Activated CD4-positive, alpha-beta T cell treated with anti-CD3 and anti-CD28 coated beads, Interleukin-2, amount 10 ng/mL, durations not matched to agents 24 days and 14 days (primary cell): ENCODE data around the gene PRKAG2. TPM values are rescaled to one million over a fixed set of nuclear protein-coding genes. Genes with fewer than 3 reads are reported as not detected.

Source experiments
- DNase-seq: peaks from one replicate; pipeline ENCODE4 v3.0.0; 2022
- H3K27ac Mint-ChIP-seq: one replicate; pipeline ENCODE4 v1.8.0; 2022; ENCODE audit warnings: mild to moderate bottlenecking, mixed read lengths
- H3K27me3 Mint-ChIP-seq: one replicate; pipeline ENCODE4 v1.8.0; 2022; ENCODE audit warnings: mixed read lengths
- H3K36me3 Mint-ChIP-seq: one replicate; pipeline ENCODE4 v1.8.0; 2022; ENCODE audit warnings: low read depth, mild to moderate bottlenecking, mixed read lengths
- H3K4me1 Mint-ChIP-seq: one replicate; pipeline ENCODE4 v1.8.0; 2021; ENCODE audit warnings: mixed read lengths
- H3K4me3 Mint-ChIP-seq: one replicate; pipeline ENCODE4 v1.8.0; 2022; ENCODE audit warnings: mild to moderate bottlenecking, moderate library complexity, mixed read lengths
- H3K9me3 Mint-ChIP-seq: one replicate; pipeline ENCODE4 v1.8.0; 2021; ENCODE audit warnings: mixed read lengths
- intact Hi-C: fragments of 100-400 bp; cut with micrococcal nuclease; formaldehyde crosslinking; loops from one replicate; pipeline ENCODE4 v1.15.1; 2023
- total RNA-seq: library from RNA; stranded (reverse); gene quantifications from 2 replicates; pipeline ENCODE4 v1.2.3, GENCODE V29; 2022

The PRKAG2 gene
- total RNA-seq, 1 donor from 2014 or later = 14.3 TPM

GRCh38 chr7:151732834-151733592 lies 143.9 kb downstream of the PRKAG2 start:
- H3K27ac Mint-ChIP-seq = no peak overlapping the region
- H3K4me1 Mint-ChIP-seq = no peaks in the 10 kb centered on the region
- no peaks in the 10 kb centered on the region for H3K27me3 Mint-ChIP-seq
- no peak overlapping the region for H3K4me3 Mint-ChIP-seq
- no peak for DNase-seq
- intact Hi-C loops = no loop called here
- no peaks in the 10 kb centered on the region for H3K36me3 Mint-ChIP-seq
- H3K9me3 Mint-ChIP-seq = no peaks in the 10 kb centered on the region

GRCh38 chr7:151732292-151732691 lies 144.6 kb downstream of the PRKAG2 start:
- H3K4me3 Mint-ChIP-seq = no peak overlapping the region
- no peaks in the 10 kb centered on the region for H3K9me3 Mint-ChIP-seq
- no peak overlapping the region for H3K27ac Mint-ChIP-seq
- H3K27me3 Mint-ChIP-seq = no peaks in the 10 kb centered on the region
- no peaks in the 10 kb centered on the region for H3K36me3 Mint-ChIP-seq
- H3K4me1 Mint-ChIP-seq = no peaks in the 10 kb centered on the region
- no peak for DNase-seq
- intact Hi-C loops = no loop called here

DNA sequence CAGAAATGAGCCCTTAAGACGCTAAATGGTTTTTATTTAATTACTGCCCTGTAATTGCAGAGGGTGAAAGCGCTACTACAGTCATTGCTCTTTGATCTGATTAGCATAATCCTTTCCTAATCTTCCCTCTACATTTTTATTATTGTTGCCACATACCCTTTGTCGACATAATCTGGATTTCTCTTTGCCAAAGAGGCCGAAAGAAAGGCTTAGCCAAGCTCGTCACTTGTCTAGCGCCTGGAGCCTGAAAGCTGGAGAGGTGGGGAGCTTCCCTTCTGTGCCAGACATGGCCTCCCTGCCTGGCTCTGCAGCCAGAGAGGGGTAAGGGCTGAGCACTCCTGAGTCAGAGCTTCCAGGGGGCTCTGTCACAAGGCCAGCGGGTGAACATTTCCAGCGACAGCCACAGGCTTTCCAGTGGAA lies 145.9 kb downstream of the PRKAG2 start:
- intact Hi-C loops = no loop called here
- H3K9me3 Mint-ChIP-seq = no peaks in the 10 kb centered on the region
- no peaks in the 10 kb centered on the region for H3K27me3 Mint-ChIP-seq
- DNase-seq = no peak
- H3K4me1 Mint-ChIP-seq = no peaks in the 10 kb centered on the region
- no peaks in the 10 kb centered on the region for H3K36me3 Mint-ChIP-seq
- no peak overlapping the region for H3K4me3 Mint-ChIP-seq
- H3K27ac Mint-ChIP-seq = no peak overlapping the region

GRCh38 chr7:151730591-151730990 lies 146.3 kb downstream of the PRKAG2 start:
- H3K27ac Mint-ChIP-seq = no peak overlapping the region

DNA sequence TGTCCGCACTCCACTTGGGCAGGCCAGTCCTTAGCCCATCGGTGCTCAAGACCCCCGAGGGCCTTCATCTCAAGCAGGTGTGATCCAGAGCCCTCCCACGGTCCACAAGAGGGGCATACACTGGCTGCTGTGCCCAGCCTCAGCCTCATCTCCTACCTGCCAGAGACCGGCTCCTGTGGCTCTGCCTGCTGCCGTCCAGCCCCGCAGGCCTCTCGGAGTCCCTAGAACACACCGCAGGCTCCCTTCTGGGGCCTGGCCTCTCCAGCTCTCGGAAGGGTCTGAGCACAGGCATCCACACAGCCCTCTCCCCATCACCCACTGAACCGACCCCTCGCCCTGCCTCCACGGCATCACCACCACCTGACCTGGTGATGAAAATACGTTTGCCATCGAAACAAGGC lies 147.4 kb downstream of the PRKAG2 start:
- Mint-ChIP-seq H3K4me1 (no peaks in the 10 kb centered on the region), H3K36me3 (no peaks in the 10 kb centered on the region), H3K9me3 (no peaks in the 10 kb centered on the region), H3K27me3 (no peaks in the 10 kb centered on the region), H3K27ac (no peak overlapping the region), H3K4me3 (no peak overlapping the region)
- no peak for DNase-seq
- intact Hi-C loops = no loop called here

More at GRCh38 chr7:151730591-151730990, 146.3 kb downstream of the PRKAG2 start:
- Mint-ChIP-seq H3K4me3 (no peak overlapping the region), H3K4me1 (no peaks in the 10 kb centered on the region), H3K9me3 (no peaks in the 10 kb centered on the region), H3K27me3 (no peaks in the 10 kb centered on the region), H3K36me3 (no peaks in the 10 kb centered on the region)
- DNase-seq = no peak
- intact Hi-C loops = no loop called here

GRCh38 chr7:151728746-151729145 lies 148.2 kb downstream of the PRKAG2 start:
- H3K4me3 Mint-ChIP-seq = no peak overlapping the region
- intact Hi-C loops = no loop called here
- no peak for DNase-seq
- no peaks in the 10 kb centered on the region for H3K9me3 Mint-ChIP-seq
- H3K36me3 Mint-ChIP-seq = no peaks in the 10 kb centered on the region
- no peak overlapping the region for H3K27ac Mint-ChIP-seq
- H3K4me1 Mint-ChIP-seq = no peaks in the 10 kb centered on the region
- no peaks in the 10 kb centered on the region for H3K27me3 Mint-ChIP-seq

GRCh38 chr7:151728286-151728660 lies 148.6 kb downstream of the PRKAG2 start:
- no peak for DNase-seq
- no peak overlapping the region for H3K4me3 Mint-ChIP-seq
- H3K4me1 Mint-ChIP-seq = no peaks in the 10 kb centered on the region
- no peaks in the 10 kb centered on the region for H3K9me3 Mint-ChIP-seq
- no peaks in the 10 kb centered on the region for H3K27me3 Mint-ChIP-seq
- intact Hi-C loops = no loop called here
- H3K27ac Mint-ChIP-seq = no peak overlapping the region
- H3K36me3 Mint-ChIP-seq = no peaks in the 10 kb centered on the region

DNA sequence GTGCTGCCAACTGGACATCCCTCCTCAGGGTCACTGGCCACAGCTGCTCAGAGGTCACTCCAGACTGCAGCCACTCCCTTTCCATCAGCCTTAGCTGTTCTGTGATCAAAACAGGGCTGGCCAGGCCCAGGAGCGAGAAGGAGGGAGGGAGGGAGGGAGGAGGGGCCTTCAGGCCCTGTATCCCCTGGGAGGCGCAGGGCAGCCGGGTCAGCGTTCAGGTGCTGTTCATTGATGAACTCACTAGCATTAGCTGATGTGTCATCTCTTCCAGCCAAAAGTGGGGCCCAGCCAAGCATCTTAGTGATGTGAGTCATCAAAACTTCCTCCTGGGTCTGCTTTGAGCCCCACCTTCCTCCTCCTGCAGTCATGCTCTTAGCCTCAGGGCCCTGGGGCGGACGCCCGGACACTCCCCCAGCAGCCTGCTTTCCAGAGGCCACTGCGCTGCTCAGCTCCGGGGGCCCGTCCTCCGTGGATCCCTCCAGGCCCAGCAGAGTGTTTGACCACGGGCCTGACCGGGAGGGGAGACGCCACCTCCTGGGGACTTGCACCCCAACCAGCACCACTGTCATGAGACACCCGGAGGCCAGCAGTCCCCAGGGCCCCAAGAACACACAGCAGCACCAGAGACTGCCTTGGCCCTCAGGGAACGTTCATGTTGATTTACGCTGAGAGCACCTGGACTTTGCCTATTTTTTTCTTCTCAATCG lies 149.2 kb downstream of the PRKAG2 start:
- H3K36me3 Mint-ChIP-seq = no peaks in the 10 kb centered on the region
- no peak overlapping the region for H3K27ac Mint-ChIP-seq
- no peaks in the 10 kb centered on the region for H3K9me3 Mint-ChIP-seq
- H3K4me1 Mint-ChIP-seq = no peaks in the 10 kb centered on the region
- peak; percentile 61 for DNase-seq
- intact Hi-C loops = no loop called here
- no peaks in the 10 kb centered on the region for H3K27me3 Mint-ChIP-seq
- no peak overlapping the region for H3K4me3 Mint-ChIP-seq

- intact Hi-C loops = no loop called here
- Mint-ChIP-seq H3K27ac (no peak overlapping the region), H3K36me3 (no peaks in the 10 kb centered on the region), H3K4me3 (no peak overlapping the region), H3K27me3 (no peaks in the 10 kb centered on the region), H3K9me3 (no peaks in the 10 kb centered on the region), H3K4me1 (no peaks in the 10 kb centered on the region)
- DNase-seq = no peak
Observed at GRCh38 chr7:151726652-151727578, 150.0 kb downstream of the PRKAG2 start.

GRCh38 chr7:151725844-151726651 lies 150.9 kb downstream of the PRKAG2 start:
- H3K27ac Mint-ChIP-seq = no peak overlapping the region
- H3K36me3 Mint-ChIP-seq = no peaks in the 10 kb centered on the region
- no peaks in the 10 kb centered on the region for H3K4me1 Mint-ChIP-seq
- no peak for DNase-seq
- intact Hi-C loops = no loop called here
- no peaks in the 10 kb centered on the region for H3K27me3 Mint-ChIP-seq
- no peaks in the 10 kb centered on the region for H3K9me3 Mint-ChIP-seq
- no peak overlapping the region for H3K4me3 Mint-ChIP-seq

DNA sequence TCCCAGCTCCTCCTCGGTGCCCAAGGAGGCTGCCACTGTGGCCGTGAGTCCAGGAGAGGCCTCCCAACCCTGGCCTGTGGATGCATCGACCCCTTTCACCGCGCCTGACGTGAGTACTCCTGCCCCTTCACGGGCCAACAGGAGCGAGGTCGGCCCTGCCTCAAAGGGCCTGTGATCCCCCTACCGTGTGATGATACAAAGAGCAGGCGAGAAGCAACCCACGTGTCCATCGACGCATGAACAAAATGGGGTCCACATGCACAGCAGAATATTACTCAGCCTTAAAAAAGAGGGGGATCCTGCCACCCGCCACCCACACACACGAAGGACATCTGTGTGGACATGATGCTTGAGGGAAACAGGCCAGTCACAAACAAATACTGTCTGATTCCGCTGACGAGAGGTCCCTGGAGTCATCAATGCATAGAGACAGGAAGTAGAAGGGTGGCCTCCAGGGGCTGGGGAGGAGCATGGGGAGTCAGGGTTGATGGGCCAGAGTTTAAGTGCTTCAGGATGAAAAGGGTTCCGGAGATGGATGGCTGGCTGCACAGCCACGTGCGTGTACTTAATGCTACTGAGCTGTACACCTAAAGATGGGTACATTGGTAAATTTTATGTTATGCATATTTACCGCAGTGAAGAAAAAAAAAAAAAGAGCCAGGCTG lies 151.9 kb downstream of the PRKAG2 start:
- no peaks in the 10 kb centered on the region for H3K4me1 Mint-ChIP-seq
- no peak overlapping the region for H3K4me3 Mint-ChIP-seq
- intact Hi-C loops = no loop called here
- no peaks in the 10 kb centered on the region for H3K36me3 Mint-ChIP-seq
- H3K27ac Mint-ChIP-seq = no peak overlapping the region
- H3K27me3 Mint-ChIP-seq = no peaks in the 10 kb centered on the region
- DNase-seq = no peak
- H3K9me3 Mint-ChIP-seq = no peaks in the 10 kb centered on the region

DNA sequence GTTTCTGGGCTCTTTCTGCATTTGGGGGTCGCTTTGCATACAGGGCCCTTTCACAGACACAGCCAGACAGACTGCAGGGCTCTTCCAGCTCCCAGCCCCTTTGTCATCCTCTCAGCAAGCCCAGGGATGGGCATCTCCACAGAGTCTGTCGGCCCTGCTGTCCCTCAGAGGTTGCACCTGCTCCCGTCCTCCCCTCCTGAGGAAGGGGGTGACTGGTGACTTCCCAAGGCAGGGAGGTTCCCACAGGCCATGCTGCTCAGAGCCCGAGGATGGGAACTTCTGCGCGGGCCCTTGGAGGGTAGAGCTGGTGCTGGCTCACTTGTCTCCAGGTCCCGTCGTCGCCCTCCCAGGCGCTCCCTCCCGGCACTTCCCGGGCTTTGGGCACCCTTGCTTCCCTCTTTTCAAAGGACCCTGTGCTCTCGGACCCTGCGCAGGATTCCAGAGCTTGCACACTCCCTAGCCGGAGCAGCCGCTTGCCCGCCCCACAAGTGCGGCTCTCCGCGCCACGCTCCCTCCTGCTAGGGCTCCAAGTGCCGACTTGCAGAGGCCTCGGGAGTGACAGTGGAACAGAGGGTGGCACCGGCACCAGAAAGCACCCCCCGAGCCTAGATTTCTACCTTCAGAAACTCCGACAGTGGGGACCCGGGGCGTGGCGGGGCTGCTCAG lies 152.5 kb downstream of the PRKAG2 start:
- intact Hi-C loops = no loop called here
- no peak overlapping the region for H3K4me3 Mint-ChIP-seq
- no peak for DNase-seq
- H3K36me3 Mint-ChIP-seq = no peaks in the 10 kb centered on the region
- H3K9me3 Mint-ChIP-seq = no peaks in the 10 kb centered on the region
- no peak overlapping the region for H3K27ac Mint-ChIP-seq
- H3K4me1 Mint-ChIP-seq = no peaks in the 10 kb centered on the region
- H3K27me3 Mint-ChIP-seq = no peaks in the 10 kb centered on the region
